ENCODE measurements around the gene ANGPTL2. TPM values are rescaled to one million over a fixed set of nuclear protein-coding genes. Genes with fewer than 3 reads are reported as not detected.

Gene ANGPTL2
- total and polyA plus RNA-seq, 2 of the 4 experiments (the other 2 are of a cell fraction): 9.5 to 25.1 TPM

DNA sequence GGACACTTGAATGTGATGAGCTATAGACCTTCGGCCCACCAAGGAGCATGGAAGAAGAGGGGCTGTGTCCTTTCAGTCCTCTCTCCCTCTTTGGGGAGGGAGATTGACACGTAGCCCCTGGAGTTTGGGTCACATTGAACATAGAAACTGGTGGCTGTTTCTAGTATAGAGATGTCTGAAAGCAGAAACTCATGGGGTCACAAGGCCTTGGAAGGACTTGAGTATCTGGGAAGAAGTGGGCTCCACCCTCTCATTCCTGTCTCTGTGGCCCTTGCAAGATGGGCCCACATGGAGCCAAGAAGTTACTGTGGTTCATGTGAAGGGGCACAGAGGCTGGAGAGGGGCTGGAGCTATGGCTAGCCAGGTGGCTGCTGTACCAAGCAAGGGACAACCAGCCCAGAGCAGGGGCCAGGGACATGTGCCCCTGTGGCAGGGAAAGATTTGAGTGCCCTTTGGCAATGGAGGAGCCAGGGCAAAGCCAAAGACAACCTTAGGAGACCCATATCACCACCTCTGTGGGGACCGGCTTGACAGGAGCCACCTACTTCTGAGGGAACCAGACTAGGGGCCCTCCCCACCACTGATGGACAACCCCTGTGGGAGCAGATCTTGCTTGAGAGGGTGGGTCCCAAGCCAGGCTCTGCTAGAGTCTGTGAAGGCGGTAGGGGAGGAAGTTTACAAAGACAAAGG, 12.8 kb upstream of the ANGPTL2 start:
- H4K91ac ChIP-seq (ENCODE audit: insufficient read depth, low read depth, low read length): peak overlapping the region; percentile 90
- peak overlapping the region; percentile 89 for H3K18ac ChIP-seq (ENCODE audit: low read depth, low read length)
- peaks cover 24% of the 10 kb centered on the region for H3K9me1 ChIP-seq (ENCODE audit: insufficient read depth, low read length)
- peak overlapping the region; percentile 94 for H2BK120ac ChIP-seq (ENCODE audit: low read depth, low read length)
- peaks cover 34% of the 10 kb centered on the region for H3K4me1 ChIP-seq (ENCODE audit: control insufficient read depth, insufficient read depth, low read length)
- DNase-seq (no peak), ATAC-seq (ENCODE audit: low read depth) (no peak)
- TF ChIP-seq CEBPB (IDR thresholded peaks at IDR 0.05; ENCODE audit: low read depth, low read length) (no peak), SMC3 (IDR thresholded peaks at IDR 0.05; ENCODE audit: low read depth, low read length) (no peak), RCOR1 (IDR thresholded peaks at IDR 0.05; ENCODE audit: insufficient replicate concordance, low read length) (no peak), BHLHE40 (IDR thresholded peaks at IDR 0.05; ENCODE audit: low read depth, low read length) (no peak), CHD1 (IDR thresholded peaks at IDR 0.05; ENCODE audit: low read depth, low read length) (no peak), FOS (IDR thresholded peaks at IDR 0.05; ENCODE audit: low read depth, low read length) (no peak), MXI1 (IDR thresholded peaks at IDR 0.05; ENCODE audit: borderline replicate concordance, low read depth, low read length) (no peak), MAZ (IDR thresholded peaks at IDR 0.05; ENCODE audit: borderline replicate concordance, low read depth, low read length) (no peak), POLR2A (IDR thresholded peaks at IDR 0.05; ENCODE audit: low read depth, low read length) (no peak)
- TF ChIP-seq, protein P1, sequence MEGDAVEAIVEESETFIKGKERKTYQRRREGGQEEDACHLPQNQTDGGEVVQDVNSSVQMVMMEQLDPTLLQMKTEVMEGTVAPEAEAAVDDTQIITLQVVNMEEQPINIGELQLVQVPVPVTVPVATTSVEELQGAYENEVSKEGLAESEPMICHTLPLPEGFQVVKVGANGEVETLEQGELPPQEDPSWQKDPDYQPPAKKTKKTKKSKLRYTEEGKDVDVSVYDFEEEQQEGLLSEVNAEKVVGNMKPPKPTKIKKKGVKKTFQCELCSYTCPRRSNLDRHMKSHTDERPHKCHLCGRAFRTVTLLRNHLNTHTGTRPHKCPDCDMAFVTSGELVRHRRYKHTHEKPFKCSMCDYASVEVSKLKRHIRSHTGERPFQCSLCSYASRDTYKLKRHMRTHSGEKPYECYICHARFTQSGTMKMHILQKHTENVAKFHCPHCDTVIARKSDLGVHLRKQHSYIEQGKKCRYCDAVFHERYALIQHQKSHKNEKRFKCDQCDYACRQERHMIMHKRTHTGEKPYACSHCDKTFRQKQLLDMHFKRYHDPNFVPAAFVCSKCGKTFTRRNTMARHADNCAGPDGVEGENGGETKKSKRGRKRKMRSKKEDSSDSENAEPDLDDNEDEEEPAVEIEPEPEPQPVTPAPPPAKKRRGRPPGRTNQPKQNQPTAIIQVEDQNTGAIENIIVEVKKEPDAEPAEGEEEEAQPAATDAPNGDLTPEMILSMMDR (conservative IDR thresholded peaks at IDR 0.05; ENCODE audit: low read depth, low read length): no peak
- TF ChIP-seq, protein P2, sequence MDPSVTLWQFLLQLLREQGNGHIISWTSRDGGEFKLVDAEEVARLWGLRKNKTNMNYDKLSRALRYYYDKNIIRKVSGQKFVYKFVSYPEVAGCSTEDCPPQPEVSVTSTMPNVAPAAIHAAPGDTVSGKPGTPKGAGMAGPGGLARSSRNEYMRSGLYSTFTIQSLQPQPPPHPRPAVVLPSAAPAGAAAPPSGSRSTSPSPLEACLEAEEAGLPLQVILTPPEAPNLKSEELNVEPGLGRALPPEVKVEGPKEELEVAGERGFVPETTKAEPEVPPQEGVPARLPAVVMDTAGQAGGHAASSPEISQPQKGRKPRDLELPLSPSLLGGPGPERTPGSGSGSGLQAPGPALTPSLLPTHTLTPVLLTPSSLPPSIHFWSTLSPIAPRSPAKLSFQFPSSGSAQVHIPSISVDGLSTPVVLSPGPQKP (IDR thresholded peaks at IDR 0.05; ENCODE audit: borderline replicate concordance, low read depth, low read length): no peak
- TF ChIP-seq, protein P3, sequence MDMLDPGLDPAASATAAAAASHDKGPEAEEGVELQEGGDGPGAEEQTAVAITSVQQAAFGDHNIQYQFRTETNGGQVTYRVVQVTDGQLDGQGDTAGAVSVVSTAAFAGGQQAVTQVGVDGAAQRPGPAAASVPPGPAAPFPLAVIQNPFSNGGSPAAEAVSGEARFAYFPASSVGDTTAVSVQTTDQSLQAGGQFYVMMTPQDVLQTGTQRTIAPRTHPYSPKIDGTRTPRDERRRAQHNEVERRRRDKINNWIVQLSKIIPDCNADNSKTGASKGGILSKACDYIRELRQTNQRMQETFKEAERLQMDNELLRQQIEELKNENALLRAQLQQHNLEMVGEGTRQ (IDR thresholded peaks at IDR 0.05; ENCODE audit: low read depth, low read length): no peak
- no peak overlapping the region for H3K4me2 ChIP-seq (ENCODE audit: low read depth, low read length)
- H2AK5ac ChIP-seq (ENCODE audit: low read depth, low read length): peak overlapping the region; percentile 97
- H2AFZ ChIP-seq (replicated peaks; ENCODE audit: low read length, poor library complexity): peak overlapping the region; percentile 23
- ChIA-PET POLR2A (ENCODE audit: unreplicated experiment) (no interaction called here), CTCF (interaction anchor here (0.6 kb wide), 1 partner anchor 12 kb away, joined by 3 read pairs; no protein-coding TSS in a partner anchor)
- peak overlapping the region; percentile 96 for H3K23ac ChIP-seq (ENCODE audit: low read depth, low read length)
- peak overlapping the region; percentile 96; the same call in 2 of the 3 replicates for H2BK15ac ChIP-seq (ENCODE audit: low read depth, low read length)
- WGBS, 2 experiments (ENCODE audit: extremely low coverage in 2 of 2, insufficient read length in 1 of 2): no CpG with 5 or more reads among the region's 4 CpGs
- peak overlapping the region; percentile 51 for H2BK5ac ChIP-seq (ENCODE audit: low read depth, low read length, poor library complexity, severe bottlenecking)
- H3K27me3 ChIP-seq (ENCODE audit: control insufficient read depth, insufficient read depth, low read length): 0 out of 2 replicates have a peak, but pooled peaks cover 4% of the 10 kb centered on the region
- no peaks in the 10 kb centered on the region for H3K36me3 ChIP-seq (ENCODE audit: control insufficient read depth, insufficient read depth, low read length)
- dilution Hi-C loops (cut with HindIII; ENCODE audit: low sequenced_read_pairs, unreplicated experiment): no loop called here
- H4K20me1 ChIP-seq (ENCODE audit: insufficient read depth, low read length): peaks cover 3% of the 10 kb centered on the region; the same call in 1 of the 2 replicates
- peak overlapping the region; percentile 92 for H3K4ac ChIP-seq (ENCODE audit: low read depth, low read length)
- in situ Hi-C loops (cut with MboI; ENCODE audit: low sequenced_read_pairs): no loop called here
- no peak overlapping the region for H3K56ac ChIP-seq (ENCODE audit: extremely low read depth, insufficient read depth, low read length)
- H3K9me3 ChIP-seq (ENCODE audit: control insufficient read depth, insufficient read depth, low read length): no peaks in the 10 kb centered on the region
- H3K27ac ChIP-seq (ENCODE audit: insufficient read depth, low read length): peak overlapping the region; percentile 77; the same call in 1 of the 2 replicates
- intact Hi-C loops (cut with micrococcal nuclease): no loop called here
- BruUV-seq (replicated peaks): no TSS peak
- H4K8ac ChIP-seq (ENCODE audit: low read depth in 2 of 2, low read length in 2 of 2): peak overlapping the region; percentile 29 to 81; a peak in 3 of 4 replicates
- H2AK9ac ChIP-seq (replicated peaks; ENCODE audit: low read depth, low read length, poor library complexity): peak overlapping the region; percentile 79
- H3K4me3 ChIP-seq (ENCODE audit: insufficient read depth, low read depth, low read length): no peak overlapping the region
- H3K79me1 ChIP-seq (ENCODE audit: low read depth in 1 of 2, low read length in 2 of 2): peaks cover 0 to 11% of the 10 kb centered on the region in 2 experiments; a peak in 2 of 4 replicates
- peak overlapping the region; percentile 88 for H2BK20ac ChIP-seq (ENCODE audit: low read depth, low read length)
- H4K5ac ChIP-seq (ENCODE audit: low read depth, low read length): peak overlapping the region; percentile 91
- no peak overlapping the region for H3K9ac ChIP-seq (ENCODE audit: low read depth, low read length)
- H3K14ac ChIP-seq (replicated peaks; ENCODE audit: low read depth, low read length): peak overlapping the region; percentile 87
